Lung (tissue), 12 donors: ENCODE measurements around the gene PDLIM1. TPM values are rescaled to one million over a fixed set of nuclear protein-coding genes. Genes with fewer than 3 reads are reported as not detected.

Experiments used
- ATAC-seq: fragments of 200-7000 bp; cut with Tn5 transposase; one replicate; pipeline ENCODE4 v1.9.1; 2020; ENCODE audit warnings: moderate number of reproducible peaks; ENCODE audit not compliant: insufficient read depth, low FRiP score
- DNase-seq, 3 donors: peaks; one replicate each; pipeline ENCODE4 v3.0.0-alpha.2; 2013 to 2017
- H3K27ac ChIP-seq, 2 donors: one replicate each; pipeline ENCODE4 v1.5.1; 2013; ENCODE audit warnings: mild to moderate bottlenecking in 2 of 2, moderate library complexity in 2 of 2, control low read depth in 1 of 2, inconsistent platforms in 1 of 2, low read depth in 1 of 2, low read length in 1 of 2
- H3K27me3 ChIP-seq, 3 donors: one replicate each; pipeline ENCODE4 v1.5.1; 2013; ENCODE audit warnings: low read length in 2 of 3; ENCODE audit not compliant: control insufficient read depth in 3 of 3, insufficient read depth in 3 of 3
- H3K36me3 ChIP-seq, 4 donors: one replicate each; pipeline ENCODE4 v1.5.1; 2013; ENCODE audit warnings: low read length in 4 of 4, mild to moderate bottlenecking in 1 of 4, moderate library complexity in 1 of 4; ENCODE audit not compliant: control insufficient read depth in 4 of 4, insufficient read depth in 4 of 4
- H3K4me1 ChIP-seq, 5 donors: one replicate each; pipeline ENCODE4 v1.5.1; 2013; ENCODE audit warnings: low read length in 5 of 5, mild to moderate bottlenecking in 2 of 5, moderate library complexity in 1 of 5; ENCODE audit not compliant: control insufficient read depth in 5 of 5, insufficient read depth in 5 of 5
- H3K4me3 ChIP-seq: one replicate; pipeline ENCODE4 v1.5.1; 2013; ENCODE audit warnings: mild to moderate bottlenecking, control low read depth, moderate library complexity
- H3K9ac ChIP-seq, 2 donors: one replicate each; pipeline ENCODE4 v1.5.1; 2013; ENCODE audit warnings: low read length in 2 of 2, control low read depth in 1 of 2; ENCODE audit not compliant: insufficient read depth in 1 of 2
- H3K9me3 ChIP-seq, 4 donors: one replicate each; pipeline ENCODE4 v1.5.1; 2013; ENCODE audit warnings: low read length in 3 of 4, mild to moderate bottlenecking in 1 of 4, moderate library complexity in 1 of 4; ENCODE audit not compliant: control insufficient read depth in 4 of 4, insufficient read depth in 3 of 4
- WGBS, 2 donors: extraction: QIAGEN DNeasy Blood & Tissue Kit; methylation state at CpG; one replicate each; pipeline ENCODE4 v1.1.7; 2013; 5-methylcytosine and 5-hydroxymethylcytosine counted together
- polyA plus RNA-seq, 2 donors: library from polyadenylated mRNA; stranded (reverse); fragments of 200-250 nt; gene quantifications; one replicate each; pipeline ENCODE4 v1.2.1, GENCODE V29; 2013
- total RNA-seq, 2 donors: library from RNA; depleted of rRNA in 1 of 2; stranded (reverse); fragments of >200 nt in 1 of 2; gene quantifications; one replicate each; pipeline ENCODE4 v1.2.1, GENCODE V29; 2014 to 2021
- TF ChIP-seq, protein P1 (sequence below): IDR thresholded peaks from 2 replicates; pipeline ENCODE4 v1.5.1; 2012; ENCODE audit warnings: mild to moderate bottlenecking; ENCODE audit errors: control extremely low read depth, extremely low read depth
- donor health status: control.
- donor health status: control.
- donor health status: Bipolar disorder and iron deficiency.
- donor health status: healthy.
- donor health status: DM: yes; HTN: yes; CAD: no.

PDLIM1 gene
- total and polyA plus RNA-seq, 4 donors = 61.4 to 243 (median 178) TPM

DNA sequence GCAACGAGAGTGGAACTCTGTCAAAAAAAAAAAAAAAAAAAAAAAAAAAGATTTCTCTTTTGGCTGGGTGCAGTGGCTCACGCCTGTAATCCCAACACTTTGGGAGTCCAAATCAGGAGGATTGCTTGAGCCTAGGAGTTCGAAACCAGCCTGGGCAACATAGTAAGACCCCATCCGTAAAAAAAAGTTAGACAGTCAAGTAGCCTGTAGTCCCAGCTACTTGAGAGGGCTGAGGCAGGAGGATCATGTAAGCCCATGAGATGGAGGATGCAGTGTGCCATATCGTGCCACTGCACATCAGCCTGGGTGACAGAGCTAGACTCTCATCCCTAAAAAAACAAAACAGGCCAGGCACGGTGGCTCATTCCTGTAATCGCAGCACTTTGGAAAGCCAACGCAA is 25.2 kb downstream of the PDLIM1 start:
- no peaks in the 10 kb centered on the region for H3K27me3 ChIP-seq
- no peak overlapping the region for H3K27ac ChIP-seq
- H3K4me3 ChIP-seq = no peak overlapping the region
- TF ChIP-seq, protein P1, sequence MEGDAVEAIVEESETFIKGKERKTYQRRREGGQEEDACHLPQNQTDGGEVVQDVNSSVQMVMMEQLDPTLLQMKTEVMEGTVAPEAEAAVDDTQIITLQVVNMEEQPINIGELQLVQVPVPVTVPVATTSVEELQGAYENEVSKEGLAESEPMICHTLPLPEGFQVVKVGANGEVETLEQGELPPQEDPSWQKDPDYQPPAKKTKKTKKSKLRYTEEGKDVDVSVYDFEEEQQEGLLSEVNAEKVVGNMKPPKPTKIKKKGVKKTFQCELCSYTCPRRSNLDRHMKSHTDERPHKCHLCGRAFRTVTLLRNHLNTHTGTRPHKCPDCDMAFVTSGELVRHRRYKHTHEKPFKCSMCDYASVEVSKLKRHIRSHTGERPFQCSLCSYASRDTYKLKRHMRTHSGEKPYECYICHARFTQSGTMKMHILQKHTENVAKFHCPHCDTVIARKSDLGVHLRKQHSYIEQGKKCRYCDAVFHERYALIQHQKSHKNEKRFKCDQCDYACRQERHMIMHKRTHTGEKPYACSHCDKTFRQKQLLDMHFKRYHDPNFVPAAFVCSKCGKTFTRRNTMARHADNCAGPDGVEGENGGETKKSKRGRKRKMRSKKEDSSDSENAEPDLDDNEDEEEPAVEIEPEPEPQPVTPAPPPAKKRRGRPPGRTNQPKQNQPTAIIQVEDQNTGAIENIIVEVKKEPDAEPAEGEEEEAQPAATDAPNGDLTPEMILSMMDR = no peak
- peaks cover 9 to 20% (median 17%) of the 10 kb centered on the region in 4 donors for H3K36me3 ChIP-seq
- no peak overlapping the region for H3K9ac ChIP-seq
- WGBS, 2 donors = 91 to 94% methylated on average over 8 of the region's 8 CpGs
- no peaks in the 10 kb centered on the region for H3K9me3 ChIP-seq
- DNase-seq (no peak), ATAC-seq (no peak)
- peaks cover 0 to 30% (median 21%) of the 10 kb centered on the region in 5 donors for H3K4me1 ChIP-seq

DNA sequence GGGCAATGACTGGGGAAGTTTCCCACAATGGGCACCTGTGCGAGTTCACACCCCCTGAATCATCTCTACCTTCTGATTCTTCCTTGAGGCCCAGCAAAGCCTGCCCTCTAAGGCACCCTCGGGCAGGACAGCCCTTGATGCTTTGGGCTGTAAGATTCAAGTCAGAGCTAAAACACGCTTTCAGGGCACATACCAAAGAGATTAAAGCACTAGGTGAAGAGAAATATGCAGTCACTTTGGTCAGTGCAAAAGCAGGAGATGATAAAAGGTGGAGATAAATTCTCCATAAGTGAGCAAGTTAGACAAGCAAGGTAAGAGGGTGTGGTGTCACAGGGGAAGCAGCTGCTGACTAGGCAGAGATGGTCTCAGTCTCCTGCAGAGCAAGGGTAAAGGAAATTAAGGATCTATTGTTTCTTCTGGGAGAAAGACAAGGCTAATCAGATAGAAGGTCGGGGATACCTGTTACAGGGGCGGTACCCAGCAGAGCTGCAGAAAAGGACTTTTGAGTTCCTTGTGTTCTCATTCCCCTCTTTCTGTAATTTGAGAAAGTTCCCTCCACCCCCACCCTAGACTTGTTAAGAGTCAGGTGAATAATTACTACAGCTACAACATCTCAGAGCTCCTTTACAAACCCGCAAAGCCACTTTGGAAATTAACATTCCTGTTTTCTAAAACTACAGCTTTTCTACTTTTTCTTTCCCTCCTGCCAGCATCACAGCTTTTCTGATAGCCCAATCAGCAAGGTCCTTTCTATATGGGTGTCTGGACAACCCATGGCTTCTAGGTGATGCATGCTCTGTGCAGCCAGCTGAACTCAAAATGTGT is 26.4 kb downstream of the PDLIM1 start:
- ATAC-seq (no peak), DNase-seq (peak in 1 of 3 donors; percentile 53)
- Histone ChIP-seq H3K4me1 (peaks cover 0 to 34% (median 21%) of the 10 kb centered on the region in 5 donors), H3K9ac (no peak overlapping the region), H3K27ac (peak overlapping the region in 1 of 2 donors; percentile 49), H3K9me3 (no peaks in the 10 kb centered on the region), H3K27me3 (no peaks in the 10 kb centered on the region), H3K4me3 (no peak overlapping the region), H3K36me3 (peaks cover 9 to 22% (median 16%) of the 10 kb centered on the region in 4 donors)
- TF ChIP-seq, protein P1 = no peak
- 60 to 76% methylated on average over 6 of the region's 6 CpGs for WGBS, 2 donors

DNA sequence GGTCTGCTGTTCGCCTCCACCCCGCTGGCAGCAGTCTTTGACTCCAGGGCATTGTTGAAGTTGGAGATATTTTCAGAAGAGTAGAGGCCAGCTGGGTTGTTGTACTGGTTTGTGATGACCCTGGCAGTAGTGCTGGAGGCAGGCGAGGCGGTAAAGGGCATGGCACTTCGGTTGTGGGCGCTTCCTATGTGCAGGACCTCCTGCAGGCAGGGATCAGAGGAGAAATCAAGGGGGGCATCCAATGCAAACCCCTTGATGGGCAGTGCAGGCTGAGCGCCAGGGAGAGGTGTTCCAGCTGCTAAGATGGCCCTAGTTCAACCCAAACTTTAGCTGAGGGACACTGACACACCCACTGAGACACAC is 27.0 kb downstream of the PDLIM1 start:
- H3K36me3 ChIP-seq = peaks cover 9 to 23% (median 15%) of the 10 kb centered on the region in 4 donors
- no peak overlapping the region for H3K9ac ChIP-seq
- no peak for ATAC-seq
- H3K27me3 ChIP-seq = no peaks in the 10 kb centered on the region
- H3K9me3 ChIP-seq = no peaks in the 10 kb centered on the region
- H3K27ac ChIP-seq = peak overlapping the region in 1 of 2 donors; percentile 55
- no peak overlapping the region for H3K4me3 ChIP-seq
- peaks cover 0 to 31% (median 21%) of the 10 kb centered on the region in 5 donors for H3K4me1 ChIP-seq
- no peak for DNase-seq
- 80% methylated on average over 7 of the region's 7 CpGs for WGBS, 2 donors
- TF ChIP-seq, protein P1 = no peak
